ENCODE measurements around the gene ZDHHC20.

ZDHHC20 gene

DNA sequence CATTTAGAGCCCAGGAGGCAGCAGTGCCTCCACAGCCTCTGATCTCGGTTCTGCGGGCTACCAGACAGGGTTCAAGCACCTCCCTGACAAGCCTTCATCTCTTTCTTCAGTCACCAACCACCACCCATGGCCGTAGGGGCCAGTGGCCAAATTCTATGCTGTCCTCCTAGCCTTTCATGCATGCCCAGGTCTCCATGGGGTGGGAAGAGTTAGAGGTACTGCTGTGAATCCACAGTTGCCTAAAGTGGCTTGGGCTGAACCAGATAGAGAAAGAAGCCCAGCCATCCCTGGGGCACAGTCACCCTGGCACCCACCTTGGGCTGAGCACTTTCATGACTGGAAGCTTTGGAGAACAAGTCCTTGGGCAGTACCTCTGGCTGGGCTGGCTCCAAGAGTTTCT lies 97.4 kb downstream of the ZDHHC20 start:
- DNase-seq (ENCODE audit: low read depth in 2 of 2): no peak

DNA sequence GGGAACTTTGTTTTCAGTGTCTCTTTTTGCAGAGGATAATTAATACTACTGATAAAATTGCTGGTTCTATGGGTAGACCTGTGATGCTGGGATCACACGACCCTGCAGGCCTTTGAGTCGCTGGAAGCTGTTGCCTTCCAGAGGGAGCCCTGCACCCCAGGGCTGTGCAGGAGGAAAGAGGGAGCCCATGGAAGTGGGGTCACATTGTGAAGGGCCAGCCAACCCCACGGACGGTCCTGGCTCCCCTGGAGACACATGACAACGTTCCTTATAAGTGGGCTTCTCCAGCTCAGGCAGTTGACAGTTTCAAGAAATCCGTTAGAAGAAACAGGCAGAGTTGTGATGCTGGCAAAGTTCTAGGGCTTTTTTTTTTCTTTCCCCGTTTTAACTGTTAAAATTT lies 98.0 kb downstream of the ZDHHC20 start:
- DNase-seq (ENCODE audit: low read depth in 2 of 2): no peak

- no peak for DNase-seq (ENCODE audit: low read depth in 2 of 2)
Observed at GRCh38 chr13:21360463-21360862, 98.6 kb downstream of the ZDHHC20 start.

GRCh38 chr13:21359855-21360254 lies 99.2 kb downstream of the ZDHHC20 start:
- no peak for DNase-seq (ENCODE audit: low read depth in 2 of 2)

DNA sequence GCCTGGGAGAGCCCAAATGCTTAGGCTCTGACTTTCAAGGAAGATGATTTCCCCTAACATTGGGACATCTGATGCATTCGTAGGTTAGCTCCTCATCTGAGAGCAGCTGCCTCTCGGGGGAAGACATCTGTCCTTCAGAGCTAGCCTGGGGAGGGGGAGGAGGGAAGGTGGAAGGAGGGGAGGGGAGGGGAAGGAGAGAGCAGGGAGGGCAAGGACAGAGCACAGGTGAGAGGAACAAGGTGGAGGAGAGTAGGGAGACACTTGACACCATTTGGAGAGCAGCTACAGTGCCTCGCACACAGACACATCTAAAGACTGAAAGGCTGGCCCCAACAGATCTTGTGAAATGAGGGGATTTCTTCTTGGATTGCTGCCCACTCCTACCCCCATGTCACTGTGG lies 103.8 kb downstream of the ZDHHC20 start:
- no peak for DNase-seq (ENCODE audit: low read depth in 2 of 2)

GRCh38 chr13:21354721-21355120 lies 104.4 kb downstream of the ZDHHC20 start:
- DNase-seq (ENCODE audit: low read depth in 2 of 2): no peak

- DNase-seq (ENCODE audit: low read depth in 2 of 2): no peak
Observed at GRCh38 chr13:21348488-21349120, 110.5 kb downstream of the ZDHHC20 start.

- no peak for DNase-seq (ENCODE audit: low read depth in 2 of 2)
Observed at GRCh38 chr13:21347753-21348318, 111.3 kb downstream of the ZDHHC20 start.

- DNase-seq (ENCODE audit: low read depth in 2 of 2): peak; percentile 1 to 6
Observed at GRCh38 chr13:21344662-21345176, 114.4 kb downstream of the ZDHHC20 start.

DNA sequence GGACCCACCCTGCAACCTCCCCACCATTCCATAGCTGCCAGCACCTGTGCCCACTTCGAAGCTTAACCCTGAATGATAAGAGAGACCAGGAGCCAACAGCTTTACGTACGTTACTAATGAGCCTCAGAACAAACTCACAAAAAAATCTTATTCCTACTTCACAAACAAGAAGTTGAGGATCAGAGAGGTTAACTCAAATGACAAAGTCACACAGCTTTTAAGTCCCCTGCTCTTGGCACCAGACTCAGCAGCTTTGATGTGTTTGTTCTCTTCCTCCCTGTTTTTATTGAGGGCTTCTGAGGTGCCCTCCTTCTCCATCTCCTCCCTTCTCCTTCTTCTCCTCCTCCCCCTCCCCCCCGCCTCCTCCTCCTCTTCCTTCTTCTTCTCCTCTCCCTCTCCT lies 115.4 kb downstream of the ZDHHC20 start:
- DNase-seq (ENCODE audit: low read depth in 2 of 2): no peak

GRCh38 chr13:21342699-21343442 lies 116.2 kb downstream of the ZDHHC20 start:
- no peak for DNase-seq (ENCODE audit: low read depth in 2 of 2)

DNA sequence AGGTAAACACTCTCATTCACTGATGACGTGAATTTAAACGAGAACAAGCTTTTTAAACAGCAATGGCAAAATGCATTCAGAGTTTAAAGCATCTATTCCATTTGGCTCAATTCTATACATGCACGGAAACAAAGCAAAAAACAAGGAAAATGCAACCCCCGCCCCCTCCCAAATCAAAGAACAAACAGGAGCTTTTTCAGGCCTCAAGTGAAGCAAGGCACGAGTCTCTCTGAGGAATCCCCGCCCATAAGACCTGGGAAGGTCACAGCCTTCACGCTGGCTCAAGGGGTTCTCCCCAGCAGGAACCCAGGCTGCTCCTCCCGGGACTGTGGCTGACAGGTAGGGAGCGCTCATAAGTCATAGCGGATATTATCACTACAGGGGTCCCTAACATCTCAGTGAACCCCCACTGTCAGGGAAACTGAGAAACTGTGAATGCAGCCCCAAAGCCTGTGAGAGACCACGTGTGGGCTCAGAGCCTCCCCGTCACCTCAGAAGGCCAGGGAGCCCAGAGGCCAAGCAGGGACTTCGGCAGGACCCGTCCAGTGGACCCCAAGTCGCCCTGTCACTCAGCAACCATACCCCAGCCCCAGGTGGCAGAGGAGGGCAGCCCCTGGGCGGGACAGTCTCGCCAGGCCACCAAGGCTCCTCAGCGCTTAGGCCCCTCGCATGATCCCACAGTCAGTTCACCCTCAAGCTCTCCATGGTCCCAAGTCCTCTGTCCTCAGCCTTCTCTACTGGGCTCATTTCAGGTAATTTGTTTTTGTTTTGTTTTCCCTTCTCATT lies 117.3 kb downstream of the ZDHHC20 start:
- DNase-seq (ENCODE audit: low read depth in 2 of 2): no peak

- no peak for DNase-seq (ENCODE audit: low read depth in 2 of 2)
Observed at GRCh38 chr13:21338639-21339278, 120.3 kb downstream of the ZDHHC20 start.

DNA sequence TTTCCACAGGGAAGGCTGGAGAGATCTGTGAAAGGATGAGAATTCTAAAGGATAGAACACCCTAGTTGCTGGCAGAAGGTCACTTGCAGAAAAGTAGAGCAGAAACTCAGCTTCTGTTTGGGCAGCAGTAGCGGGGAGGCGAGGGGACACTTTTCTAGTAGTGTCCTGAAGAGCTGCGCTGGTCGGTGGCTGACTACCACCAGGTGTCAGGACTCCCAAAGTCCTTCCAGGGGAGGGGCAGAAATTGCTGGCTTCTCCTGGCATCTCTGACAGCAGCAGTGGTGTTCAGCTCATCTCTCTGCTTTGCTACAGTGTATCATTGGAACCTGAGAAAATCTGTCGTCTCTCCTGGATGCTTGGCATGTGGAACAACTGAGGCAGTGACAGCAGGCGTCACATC lies 120.9 kb downstream of the ZDHHC20 start:
- no peak for DNase-seq (ENCODE audit: low read depth in 2 of 2)

GRCh38 chr13:21336609-21337349 lies 122.3 kb downstream of the ZDHHC20 start:
- DNase-seq (ENCODE audit: low read depth in 2 of 2): no peak

- DNase-seq (ENCODE audit: low read depth in 2 of 2): no peak
Observed at GRCh38 chr13:21333186-21333585, 125.9 kb downstream of the ZDHHC20 start.

DNA sequence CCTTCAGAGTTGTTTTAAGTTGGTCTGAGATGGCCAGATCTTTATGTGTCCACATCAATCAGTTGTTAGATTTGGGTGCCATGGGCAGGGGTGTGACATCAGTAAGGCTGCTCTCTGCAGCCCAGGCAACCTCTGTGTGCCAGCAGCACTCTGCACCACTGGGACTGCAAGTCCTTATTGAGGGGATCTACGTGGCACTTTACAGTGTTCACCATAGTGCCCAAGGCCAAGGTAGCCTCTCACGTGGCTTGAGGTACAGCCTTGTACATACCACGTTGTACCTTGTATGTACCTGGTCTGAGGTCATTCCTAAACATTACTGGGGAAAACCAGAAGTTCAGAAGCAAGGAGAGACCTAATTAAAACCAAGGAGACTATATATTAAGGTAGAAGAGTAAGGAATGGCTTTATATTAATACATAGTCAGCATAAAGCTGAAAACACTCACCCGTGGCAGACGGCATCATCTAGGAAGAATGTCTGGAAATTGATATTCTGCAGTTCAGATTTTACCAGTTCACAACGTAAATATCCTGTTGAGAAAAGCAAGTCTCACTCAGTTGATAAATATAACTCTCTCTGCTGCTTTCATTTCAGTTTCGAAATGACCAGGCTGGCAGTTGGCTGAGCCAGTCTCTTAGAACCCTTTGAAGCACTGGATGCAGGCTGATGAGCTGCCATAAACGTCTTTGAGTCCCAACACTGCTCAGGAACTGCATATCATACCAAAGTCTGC lies 128.8 kb downstream of the ZDHHC20 start:
- DNase-seq (ENCODE audit: low read depth in 2 of 2): no peak

DNA sequence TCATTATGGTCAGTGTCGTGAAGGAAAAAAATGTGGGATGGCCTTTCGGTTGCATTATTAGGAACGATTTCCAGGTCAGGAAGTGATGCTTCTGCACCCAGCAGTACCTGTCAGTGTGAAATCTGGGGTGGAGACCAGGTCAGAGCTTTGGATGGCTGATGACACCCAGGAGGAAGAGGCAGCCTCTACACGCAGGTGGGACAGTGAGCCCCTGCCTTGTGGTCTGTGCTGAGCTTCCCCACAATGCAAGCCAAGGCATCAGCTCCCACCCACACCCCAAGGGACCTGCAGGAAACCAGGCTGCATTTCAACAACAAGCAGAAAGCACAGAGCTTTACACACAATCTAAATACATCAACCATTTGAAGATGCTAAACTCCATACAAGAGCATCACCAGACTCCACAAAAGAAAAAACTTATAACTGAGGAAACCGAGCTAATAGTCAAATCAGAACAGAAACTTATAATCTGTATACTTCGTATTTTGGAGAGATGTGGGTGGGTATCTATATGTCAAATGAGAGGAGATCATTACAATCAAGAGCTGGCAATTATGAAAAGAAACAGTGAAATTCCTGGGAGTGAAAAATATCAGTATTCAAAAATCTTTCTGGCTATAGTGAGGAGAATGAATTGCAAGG lies 130.1 kb downstream of the ZDHHC20 start:
- DNase-seq (ENCODE audit: low read depth in 2 of 2): no peak

DNA sequence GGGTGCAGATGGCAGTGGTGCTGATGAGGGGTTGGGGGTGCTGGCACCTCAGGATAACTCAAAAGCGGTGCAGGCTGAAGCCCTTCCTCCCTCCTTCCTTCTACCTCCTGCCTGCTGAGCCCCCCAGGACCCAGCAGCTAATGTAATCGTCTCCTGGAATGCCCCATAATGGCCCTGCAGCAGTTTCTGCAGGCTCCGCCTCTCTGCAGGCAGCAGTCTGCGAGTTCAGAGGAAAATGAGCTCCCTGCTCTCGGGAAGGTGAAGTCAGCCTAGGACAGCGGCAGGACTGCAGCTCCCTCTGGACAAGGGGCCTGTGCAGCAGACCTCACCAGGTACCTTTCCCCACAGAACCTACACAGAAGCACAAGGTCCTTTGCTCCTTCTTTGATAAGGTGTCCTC lies 130.9 kb downstream of the ZDHHC20 start:
- DNase-seq (ENCODE audit: low read depth in 2 of 2): no peak
